Islet precursor cell (in vitro differentiated cells): Measurements from ENCODE around the gene TAS2R9.
"Not testable (repeated sequence)": the region's sequence is repeated elsewhere in the genome, so short reads cannot be mapped to it uniquely, and the experiment has no call there.

Experiments
- DNase-seq: peaks from one replicate; pipeline ENCODE4 v3.0.0-alpha.2; 2018

Gene TAS2R9

GRCh38 chr12:10810068-10810467 is at the start of gene TAS2R9:
Gene TAS2R9 (minus strand): TSS chr12:10810168. CDS start chr12:10810075, 93 bp downstream.
- DNase-seq, result no peak

- DNase-seq, result no peak
These were observed 45.8 kb upstream of the TAS2R9 start for GRCh38 chr12:10855807-10856206.

GRCh38 chr12:10853776-10854175 is 43.8 kb upstream of the TAS2R9 start:
- no peak for DNase-seq

GRCh38 chr12:10851243-10851858 is 41.4 kb upstream of the TAS2R9 start:
- no peak for DNase-seq

GRCh38 chr12:10849425-10849878 is 39.5 kb upstream of the TAS2R9 start, which contains the start of gene PRR4:
Gene PRR4 (minus strand): TSS chr12:10849475. CDS start chr12:10849437, 38 bp downstream.
- no peak for DNase-seq

GRCh38 chr12:10847744-10848143 is 37.8 kb upstream of the TAS2R9 start:
- no peak for DNase-seq

- DNase-seq, result no peak
These were observed 32.9 kb upstream of the TAS2R9 start for GRCh38 chr12:10842862-10843261.

GRCh38 chr12:10838461-10838860 is 28.5 kb upstream of the TAS2R9 start:
- DNase-seq, result no peak

GRCh38 chr12:10829994-10830393 is 20.0 kb upstream of the TAS2R9 start:
- no peak for DNase-seq

GRCh38 chr12:10826258-10826657 is 16.3 kb upstream of the TAS2R9 start, which contains the start of gene TAS2R10:
Gene TAS2R10 (minus strand): TSS chr12:10826358. CDS start chr12:10826269, 89 bp downstream.
- DNase-seq, result no peak

- DNase-seq, result no peak
These were observed 15.0 kb upstream of the TAS2R9 start for GRCh38 chr12:10824957-10825356.

GRCh38 chr12:10811883-10812536 is 2.0 kb upstream of the TAS2R9 start:
- no peak for DNase-seq

GRCh38 chr12:10807186-10807585 is 2.8 kb downstream of the TAS2R9 start, which contains the start of gene TAS2R8:
Gene TAS2R8 (minus strand): TSS chr12:10807286. CDS start chr12:10806980, 306 bp downstream.
- DNase-seq, result no peak

- DNase-seq, result no peak
These were observed 7.4 kb downstream of the TAS2R9 start, which contains the start of gene TAS2R7 for GRCh38 chr12:10802587-10802986. Gene TAS2R7 (minus strand): TSS chr12:10802627. CDS start chr12:10802570, 57 bp downstream.

- no peak for DNase-seq
These were observed 8.2 kb downstream of the TAS2R9 start for GRCh38 chr12:10801741-10802140.

- DNase-seq, result no peak
These were observed 15.7 kb downstream of the TAS2R9 start for GRCh38 chr12:10794222-10794621.

- DNase-seq, result not testable (repeated sequence)
These were observed 18.2 kb downstream of the TAS2R9 start for GRCh38 chr12:10791769-10792168.

- no peak for DNase-seq
These were observed 26.7 kb downstream of the TAS2R9 start for GRCh38 chr12:10783252-10783651.

GRCh38 chr12:10779103-10779502 is 30.9 kb downstream of the TAS2R9 start:
- DNase-seq, result no peak

GRCh38 chr12:10771132-10771733 is 38.7 kb downstream of the TAS2R9 start:
- no peak for DNase-seq

GRCh38 chr12:10759657-10760056 is 50.3 kb downstream of the TAS2R9 start:
- DNase-seq, result no peak
